Left lung (tissue), 10 donors: Measurements from ENCODE around the gene GRWD1. TPM values are rescaled to one million over a fixed set of nuclear protein-coding genes. Genes with fewer than 3 reads are reported as not detected.

Experiments
- ATAC-seq: fragments of 200-7000 bp; cut with Tn5 transposase; one replicate; pipeline ENCODE4 v1.9.1; 2020; ENCODE audit warnings: moderate library complexity
- DNase-seq, 4 donors: peaks; one replicate each; pipeline ENCODE4 v3.0.0-alpha.2; 2013 to 2020
- H3K27ac ChIP-seq, 2 donors: fragments of 200-600 bp; sonication (generic) in 1 of 2; one replicate each; pipeline versions ENCODE4 v1.5.0 to v1.8.0; 2020 to 2021
- H3K27me3 ChIP-seq, 2 donors: fragments of 200-600 bp; sonication (generic) in 1 of 2; one replicate each; pipeline versions ENCODE4 v1.5.0 to v1.8.0; 2020 to 2021
- H3K36me3 ChIP-seq, 2 donors: fragments of 200-600 bp; sonication (generic) in 1 of 2; one replicate each; pipeline versions ENCODE4 v1.5.0 to v1.8.0; 2020 to 2021
- H3K4me1 ChIP-seq, 2 donors: fragments of 200-600 bp; one replicate each; pipeline ENCODE4 v1.8.0; 2021
- H3K4me3 ChIP-seq, 2 donors: fragments of 200-600 bp; sonication (generic) in 1 of 2; one replicate each; pipeline versions ENCODE4 v1.5.0 to v1.8.0; 2020 to 2021; ENCODE audit warnings: mild to moderate bottlenecking in 1 of 2
- H3K9me3 ChIP-seq, 2 donors: fragments of 200-600 bp; sonication (generic) in 1 of 2; one replicate each; pipeline versions ENCODE4 v1.5.0 to v1.8.0; 2020 to 2021
- CTCF ChIP-seq, 2 donors: fragments of 200-600 bp; sonication (generic) in 1 of 2; IDR thresholded peaks; one replicate each; pipeline versions ENCODE4 v1.5.0 to v1.8.0; 2021; ENCODE audit warnings: antibody characterized with exemption in 2 of 2
- intact Hi-C, 2 donors: fragments of 100-400 bp; cut with DNase I; formaldehyde crosslinking; loops; one replicate each; pipeline versions ENCODE4 v1.11.2 to v1.14.2; 2022
- polyA plus RNA-seq, 6 donors: library from polyadenylated mRNA; unstranded; fragments of 120-200 nt; gene quantifications; one replicate each; pipeline ENCODE4 v1.2.1, GENCODE V29; 2013; ENCODE audit not compliant: insufficient read length in 6 of 6
- total RNA-seq, 2 donors: library from RNA; stranded (reverse); fragmentation: NEBNext Ultra II Directional; extraction: Animal tissue kit (Norgen Biotek cat#: 25700); gene quantifications; one replicate each; pipeline ENCODE4 v1.2.1, GENCODE V29; 2021
- donor health status: DM: no; HTN: yes; CAD: no.
- donor health status: DM: no; HTN: no; CAD: no.

Gene GRWD1
- total and polyA plus RNA-seq, 8 donors, result 18.4 to 33.8 (median 24.4) TPM

DNA sequence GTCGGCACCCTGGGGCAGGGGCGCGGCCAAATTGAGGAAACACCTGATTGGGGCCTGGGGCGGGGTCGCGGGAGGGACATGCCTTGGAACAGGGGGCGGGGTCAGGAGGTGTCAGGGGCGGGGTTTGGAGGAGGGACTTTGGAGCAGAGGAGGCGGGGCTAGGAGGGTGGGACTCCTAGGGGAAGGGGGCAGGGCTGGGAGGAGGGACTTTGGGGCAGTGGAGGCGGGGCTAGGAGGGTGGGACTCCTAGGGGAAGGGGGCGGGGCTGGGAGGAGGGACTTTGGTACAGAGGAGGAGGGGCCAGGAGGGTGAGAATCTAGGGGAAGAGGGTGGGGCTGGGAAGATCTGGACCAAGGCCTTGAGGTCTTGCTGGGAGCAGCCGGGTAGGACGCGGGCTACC is 30.4 kb upstream of the GRWD1 start:
- peak in 2 of 4 donors; percentile 90 for DNase-seq
- intact Hi-C loops, result no loop called here
- no peak for TF ChIP-seq CTCF (IDR thresholded peaks at IDR 0.05)
- Histone ChIP-seq H3K27ac (no peak overlapping the region), H3K9me3 (no peaks in the 10 kb centered on the region), H3K27me3 (peaks cover 0 to 65% of the 10 kb centered on the region in 2 donors), H3K4me3 (peak overlapping the region in 1 of 2 donors; percentile 28), H3K4me1 (peaks cover 0 to 6% of the 10 kb centered on the region in 2 donors), H3K36me3 (no peaks in the 10 kb centered on the region)
- ATAC-seq, result peak; percentile 94

DNA sequence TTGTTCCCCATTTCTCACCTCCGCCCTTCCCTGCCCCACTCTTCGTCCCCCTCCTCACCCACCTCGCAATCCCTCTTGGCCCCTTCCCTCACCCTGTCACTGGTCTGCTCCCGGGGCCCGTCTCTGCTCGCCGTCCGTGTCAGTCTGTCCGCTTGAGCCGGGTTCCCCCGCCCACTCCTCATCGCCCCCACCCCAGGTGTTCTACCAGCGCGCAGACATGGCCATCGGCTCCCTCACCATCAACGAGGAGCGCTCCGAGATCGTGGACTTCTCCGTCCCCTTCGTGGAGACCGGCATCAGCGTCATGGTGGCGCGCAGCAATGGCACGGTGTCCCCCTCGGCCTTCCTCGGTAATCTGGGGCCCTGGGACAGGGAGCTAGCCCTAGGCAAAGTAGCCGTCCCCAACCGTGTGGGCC is 30.0 kb upstream of the GRWD1 start:
- H3K4me3 ChIP-seq, result peak overlapping the region in 1 of 2 donors; percentile 28
- H3K36me3 ChIP-seq, result no peaks in the 10 kb centered on the region
- ATAC-seq, result peak; percentile 6
- no peaks in the 10 kb centered on the region for H3K9me3 ChIP-seq
- no peak overlapping the region for H3K27ac ChIP-seq
- peaks cover 0 to 65% of the 10 kb centered on the region in 2 donors for H3K27me3 ChIP-seq
- peaks cover 0 to 6% of the 10 kb centered on the region in 2 donors for H3K4me1 ChIP-seq
- no peak for TF ChIP-seq CTCF (IDR thresholded peaks at IDR 0.05)
- intact Hi-C loops, result no loop called here
- peak in 1 of 4 donors; percentile 70 for DNase-seq

GRCh38 chr19:48417421-48417820 is 28.4 kb upstream of the GRWD1 start:
- DNase-seq (peak in 1 of 4 donors; percentile 51), ATAC-seq (no peak)
- no peak overlapping the region for H3K4me3 ChIP-seq
- no peak overlapping the region for H3K27ac ChIP-seq
- intact Hi-C loops, result no loop called here
- H3K36me3 ChIP-seq, result no peaks in the 10 kb centered on the region
- H3K4me1 ChIP-seq, result peaks cover 0 to 6% of the 10 kb centered on the region in 2 donors
- no peak for TF ChIP-seq CTCF (IDR thresholded peaks at IDR 0.05)
- peaks cover 0 to 58% of the 10 kb centered on the region in 2 donors for H3K27me3 ChIP-seq
- H3K9me3 ChIP-seq, result no peaks in the 10 kb centered on the region

DNA sequence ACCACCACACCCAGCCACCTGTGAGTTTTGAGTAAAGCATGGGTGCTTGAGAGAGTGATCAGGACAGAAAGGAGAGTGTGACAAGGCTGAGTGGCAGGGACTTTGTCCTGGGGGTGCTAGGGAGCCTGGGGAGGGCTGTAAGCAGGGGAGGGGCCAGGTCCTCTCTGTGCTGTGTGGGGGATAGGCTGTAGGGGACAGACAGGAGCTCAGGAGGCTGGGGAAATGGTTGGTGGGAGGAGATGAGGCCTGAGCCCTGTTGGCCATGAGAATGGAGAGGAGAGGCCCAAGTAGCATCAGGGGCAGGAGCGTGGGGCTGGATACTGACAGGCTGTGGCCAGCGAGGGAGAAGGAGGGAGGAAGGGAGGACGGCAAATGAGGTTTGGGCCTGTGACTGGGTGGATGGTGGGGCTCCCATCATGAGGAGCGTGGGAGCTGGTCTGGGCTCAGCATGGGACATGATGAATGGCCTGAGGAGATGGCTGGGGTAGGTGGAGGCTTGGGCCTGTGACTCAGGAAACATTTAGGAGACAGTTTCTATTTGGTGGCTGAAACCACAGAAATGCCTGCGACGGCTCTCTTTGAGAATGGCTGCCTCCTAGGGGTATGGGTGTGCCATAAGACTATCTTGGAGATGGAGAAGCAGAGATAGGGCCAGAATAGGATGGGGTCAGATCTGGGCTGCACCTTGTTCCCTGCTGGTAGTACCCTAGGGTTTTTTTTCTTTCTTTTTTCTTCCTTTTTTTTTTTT is 27.3 kb upstream of the GRWD1 start:
- H3K36me3 ChIP-seq, result no peaks in the 10 kb centered on the region
- intact Hi-C loops, result no loop called here
- no peak for TF ChIP-seq CTCF (IDR thresholded peaks at IDR 0.05)
- H3K4me1 ChIP-seq, result peaks cover 0 to 6% of the 10 kb centered on the region in 2 donors
- ATAC-seq (no peak), DNase-seq (peak in 1 of 4 donors; percentile 15)
- H3K27me3 ChIP-seq, result peaks cover 0 to 54% of the 10 kb centered on the region in 2 donors
- H3K9me3 ChIP-seq, result no peaks in the 10 kb centered on the region
- H3K27ac ChIP-seq, result no peak overlapping the region
- no peak overlapping the region for H3K4me3 ChIP-seq

- ATAC-seq, result peak; percentile 42
- Histone ChIP-seq H3K4me1 (peaks cover 0 to 6% of the 10 kb centered on the region in 2 donors), H3K4me3 (no peak overlapping the region), H3K9me3 (no peaks in the 10 kb centered on the region), H3K36me3 (no peaks in the 10 kb centered on the region), H3K27ac (no peak overlapping the region), H3K27me3 (peaks cover 0 to 46% of the 10 kb centered on the region in 2 donors)
- intact Hi-C loops, result no loop called here
- peak in 1 of 4 donors; percentile 74 for DNase-seq
- TF ChIP-seq CTCF (IDR thresholded peaks at IDR 0.05), result no peak
These were observed 26.4 kb upstream of the GRWD1 start for GRCh38 chr19:48419158-48419920.
